Endothelial cell of umbilical vein (primary cell): Measurements from ENCODE around the gene NOTCH1. TPM values are rescaled to one million over a fixed set of nuclear protein-coding genes. Genes with fewer than 3 reads are reported as not detected.

ENCODE experiments used
- BruUV-seq: library from RNA; stranded (reverse); fragments of 400-500 nt; replicated peaks from 2 replicates; lab custom pipeline; 2021; lab: Mats Ljungman, UMichigan
- CTCF ChIA-PET: fragments of 300-600, 350-600 bp; sonication (Branson Sonifier 250); formaldehyde crosslinking; loops from one replicate; lab custom pipeline; 2021; ENCODE audit warnings: antibody characterized with exemption, inconsistent platforms; lab: Charles Lee
- POLR2A ChIA-PET: fragments of 300-600, 350-600 bp; sonication (Branson Sonifier 250); formaldehyde crosslinking; loops from one replicate; lab custom pipeline; 2021; ENCODE audit warnings: antibody characterized with exemption, inconsistent platforms; lab: Charles Lee
- DNase-seq: peaks from one replicate; pipeline ENCODE4 v3.0.0-alpha.2; 2011; ENCODE audit warnings: low read depth, low spot score
- FAIRE-seq: peaks from 2 replicates; lab custom pipeline; 2011; peaks lifted over from hg19 to GRCh38; lab: Jason Lieb, UNC
- H2AFZ ChIP-seq: 2 replicates; pipeline ENCODE4 v1.6.0; 2012; ENCODE audit warnings: low read depth, low read length, control low read depth, inconsistent platforms
- H3K27ac ChIP-seq: 2 replicates; pipeline ENCODE4 v1.5.1; 2011; ENCODE audit warnings: low read depth, mild to moderate bottlenecking, control low read depth, low read length, moderate library complexity; ENCODE audit not compliant: insufficient read depth
- H3K27me3 ChIP-seq, 2 experiments: 2 replicates each; pipeline versions ENCODE4 v1.6.0 to v1.6.1; 2011; ENCODE audit warnings: low read length in 2 of 2, mixed read lengths in 1 of 2; ENCODE audit not compliant: control insufficient read depth in 2 of 2, insufficient read depth in 2 of 2
- H3K36me3 ChIP-seq, 2 experiments: 2 replicates in 1 of 2; 3 replicates in 1 of 2; pipeline ENCODE4 v1.5.1; 2011; ENCODE audit warnings: low read length in 2 of 2, mild to moderate bottlenecking in 1 of 2, moderate library complexity in 1 of 2; ENCODE audit not compliant: control insufficient read depth in 2 of 2, insufficient read depth in 2 of 2; ENCODE audit errors: extremely low read depth in 1 of 2
- H3K4me1 ChIP-seq: 3 replicates; pipeline ENCODE4 v1.5.1; 2011; ENCODE audit warnings: mild to moderate bottlenecking, low read length; ENCODE audit not compliant: control insufficient read depth, insufficient read depth; ENCODE audit errors: extremely low read depth
- H3K4me2 ChIP-seq: 2 replicates; pipeline ENCODE4 v1.6.1; 2011; ENCODE audit warnings: low read length, control low read depth, mixed read lengths; ENCODE audit not compliant: insufficient read depth
- H3K4me3 ChIP-seq, 3 experiments: fragments of 200-600 bp in 1 of 3; sonication (generic), shearing (Covaris generic) in 1 of 3; replicated peaks in 1 of 3; 2 replicates each; pipeline ENCODE4 v1.5.1; 2011 to 2016; ENCODE audit warnings: control low read depth in 3 of 3, low read length in 3 of 3, mild to moderate bottlenecking in 2 of 3, inconsistent platforms in 1 of 3, low read depth in 1 of 3, moderate library complexity in 1 of 3; ENCODE audit not compliant: insufficient read depth in 1 of 3
- H3K79me2 ChIP-seq: 2 replicates; pipeline ENCODE4 v1.6.0; 2012; ENCODE audit warnings: low read length, inconsistent platforms; ENCODE audit not compliant: control insufficient read depth, insufficient read depth
- H3K9ac ChIP-seq: replicated peaks from 2 replicates; pipeline ENCODE3; 2011; ENCODE audit warnings: low read length, control low read depth; ENCODE audit not compliant: insufficient read depth; ENCODE audit errors: extremely low read depth
- H3K9me1 ChIP-seq: replicated peaks from 3 replicates; pipeline ENCODE4 v1.6.0; 2011; ENCODE audit warnings: mild to moderate bottlenecking, low read length; ENCODE audit not compliant: control insufficient read depth, insufficient read depth; ENCODE audit errors: extremely low read depth
- H3K9me3 ChIP-seq: replicated peaks from 2 replicates; pipeline ENCODE4 v1.5.1; 2012; ENCODE audit warnings: low read length, inconsistent platforms; ENCODE audit not compliant: control insufficient read depth, insufficient read depth
- H4K20me1 ChIP-seq: replicated peaks from 2 replicates; pipeline ENCODE3; 2011; ENCODE audit warnings: mild to moderate bottlenecking, low read length; ENCODE audit not compliant: control insufficient read depth, insufficient read depth; ENCODE audit errors: extremely low read depth
- CTCF ChIP-seq, 2 donors: IDR thresholded peaks; 1 replicate in 1 of 2; 2 replicates in 1 of 2; pipeline ENCODE4 v1.5.1; 2011; ENCODE audit warnings: low read length in 2 of 2, mild to moderate bottlenecking in 2 of 2, moderate library complexity in 2 of 2, control low read depth in 1 of 2, inconsistent platforms in 1 of 2, low read depth in 1 of 2; ENCODE audit not compliant: insufficient read depth in 1 of 2; ENCODE audit errors: extremely low read depth in 1 of 2
- EZH2 ChIP-seq: IDR thresholded peaks from 2 replicates; pipeline ENCODE4 v1.6.1; 2012; ENCODE audit warnings: borderline replicate concordance, low read depth, mild to moderate bottlenecking, moderate library complexity, low read length, inconsistent platforms; ENCODE audit not compliant: severe bottlenecking
- FOS ChIP-seq: IDR thresholded peaks from 2 replicates; pipeline ENCODE4 v1.6.1; 2011; ENCODE audit warnings: mild to moderate bottlenecking, low read length, moderate library complexity, borderline replicate concordance; ENCODE audit not compliant: insufficient read depth
- GATA2 ChIP-seq: IDR thresholded peaks from 2 replicates; pipeline ENCODE4 v1.7.0; 2011; ENCODE audit warnings: low read depth, mild to moderate bottlenecking, moderate library complexity, mixed read lengths, low read length; ENCODE audit not compliant: insufficient read length, insufficient read depth
- JUN ChIP-seq: IDR thresholded peaks from 2 replicates; pipeline ENCODE4 v1.6.1; 2011; ENCODE audit warnings: borderline replicate concordance, low read depth; ENCODE audit not compliant: insufficient read length, insufficient read depth
- MYC ChIP-seq: IDR thresholded peaks from one replicate; pipeline ENCODE4 v1.6.1; 2011; ENCODE audit warnings: mild to moderate bottlenecking, low read depth, low read length
- POLR2A ChIP-seq: IDR thresholded peaks from 2 replicates; pipeline ENCODE4 v1.6.1; 2012; ENCODE audit warnings: low read depth, mild to moderate bottlenecking, control low read depth, low read length
- POLR2AphosphoS5 ChIP-seq: IDR thresholded peaks from 2 replicates; pipeline ENCODE4 v1.6.1; 2012; ENCODE audit warnings: low read depth, mild to moderate bottlenecking, control low read depth, low read length, moderate library complexity; ENCODE audit not compliant: insufficient read depth
- dilution Hi-C: fragments of 300-500 bp; cut with MboI; formaldehyde crosslinking; loops from one replicate; pipeline ENCODE4 v1.15.0; 2019; ENCODE audit warnings: low sequenced_read_pairs; ENCODE audit not compliant: extremely low pct_ligation_motif_present
- intact Hi-C: fragments of 100-400 bp; cut with micrococcal nuclease; formaldehyde crosslinking; loops from one replicate; pipeline ENCODE4 v1.10.0; 2022
- polyA plus RNA-seq, 4 experiments: library from polyadenylated mRNA; depleted of rRNA in 3 of 4; stranded (reverse) in 3 of 4; unstranded in 1 of 4; fragments of >200 nt; gene quantifications; 2 replicates each; pipeline versions ENCODE4 v1.2.1 to v1.2.3, GENCODE V29; 2011 to 2012; ENCODE audit warnings: missing spikeins in 1 of 4
- total RNA-seq: library from RNA; stranded (reverse); gene quantifications from 2 replicates; pipeline ENCODE4 v1.2.3, GENCODE V29; 2021
- TF ChIP-seq, protein P1 (sequence below): IDR thresholded peaks from 2 replicates; pipeline ENCODE4 v1.6.1; 2011; ENCODE audit not compliant: insufficient read depth, insufficient read length

The NOTCH1 gene
- total and polyA plus RNA-seq, 2 donors (not counting 3 experiments of a cell fraction or from before 2014, with no cell fraction given): 31.7 to 153 TPM

DNA sequence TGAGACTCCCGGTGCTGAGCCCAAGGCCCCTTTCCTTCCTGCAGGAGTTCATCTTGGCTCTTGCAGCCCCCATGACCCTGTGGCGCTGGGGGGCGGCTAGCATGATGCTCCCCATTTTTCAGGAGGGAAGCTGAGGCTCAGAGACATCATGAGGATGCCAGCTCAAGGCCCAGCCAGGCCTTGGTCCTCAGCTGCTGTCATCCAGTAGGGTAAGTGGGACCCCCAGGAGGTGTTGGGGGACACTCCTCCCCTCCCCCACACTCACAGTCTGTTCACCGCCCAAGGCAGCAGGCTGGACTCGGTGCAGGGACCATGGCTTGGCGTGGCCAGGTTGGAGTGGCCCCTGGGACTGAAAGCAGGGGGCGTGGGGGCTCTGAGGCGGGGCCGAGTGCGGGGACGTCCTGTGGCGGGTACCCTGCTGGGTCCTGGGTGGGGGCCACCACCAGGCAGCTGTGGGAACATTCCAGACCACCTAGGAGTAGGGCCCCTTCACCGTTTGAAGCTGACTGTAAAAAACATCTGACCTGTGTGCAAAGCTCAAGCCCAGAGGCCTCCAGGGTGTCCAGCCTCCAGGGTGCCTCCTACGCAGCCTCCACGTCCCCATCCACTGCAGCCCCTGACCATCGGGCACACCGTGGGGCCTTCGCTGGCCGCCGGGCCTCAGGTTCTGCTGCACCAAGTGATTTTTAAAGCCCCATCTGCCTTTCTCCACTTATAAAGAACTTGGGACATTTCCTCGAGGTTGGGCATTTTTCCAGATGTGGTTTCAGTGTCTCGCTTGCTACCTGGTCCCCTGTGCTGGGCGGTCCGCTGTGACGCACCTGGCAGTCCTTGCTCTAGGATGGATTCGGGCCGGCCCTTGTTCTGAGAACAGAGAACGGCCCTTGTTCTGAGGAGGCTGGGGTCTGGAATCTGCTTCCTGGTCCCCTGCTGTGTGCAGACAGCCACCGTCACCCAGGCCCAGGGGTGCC is 3.4 kb upstream of the NOTCH1 start:
- no peak overlapping the region for H2AFZ ChIP-seq
- no peaks in the 10 kb centered on the region for H3K36me3 ChIP-seq
- FAIRE-seq (no peak), DNase-seq (no peak)
- dilution Hi-C loops (no loop called here), intact Hi-C loops (no loop called here)
- no peak overlapping the region for H3K4me2 ChIP-seq
- H4K20me1 ChIP-seq: no peaks in the 10 kb centered on the region
- ChIA-PET POLR2A (no interaction called here), CTCF (interaction anchor here (1.2 kb wide), 1 partner anchor 13 kb away, joined by 3 read pairs; no protein-coding TSS in a partner anchor)
- BruUV-seq: no TSS peak
- no peaks in the 10 kb centered on the region for H3K27me3 ChIP-seq
- no peaks in the 10 kb centered on the region for H3K9me3 ChIP-seq
- peaks cover 20% of the 10 kb centered on the region for H3K4me1 ChIP-seq
- H3K9me1 ChIP-seq: no peaks in the 10 kb centered on the region
- peaks cover 15% of the 10 kb centered on the region for H3K79me2 ChIP-seq
- H3K9ac ChIP-seq: no peak overlapping the region
- H3K27ac ChIP-seq: no peak overlapping the region
- TF ChIP-seq MYC (no peak), EZH2 (no peak), POLR2AphosphoS5 (no peak), GATA2 (no peak), JUN (no peak), POLR2A (no peak), FOS (no peak), CTCF (IDR thresholded peaks at IDR 0.05; ENCODE audit: extremely low read depth in 1 of 2, insufficient read depth in 1 of 2, low read depth in 1 of 2, low read length in 2 of 2) (no peak)
- TF ChIP-seq, protein P1, sequence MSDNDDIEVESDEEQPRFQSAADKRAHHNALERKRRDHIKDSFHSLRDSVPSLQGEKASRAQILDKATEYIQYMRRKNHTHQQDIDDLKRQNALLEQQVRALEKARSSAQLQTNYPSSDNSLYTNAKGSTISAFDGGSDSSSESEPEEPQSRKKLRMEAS: no peak
- H3K4me3 ChIP-seq: no peak overlapping the region
